ENCODE results near the gene RPP40.
"Not testable (repeated sequence)": the region's sequence is repeated elsewhere in the genome, so short reads cannot be mapped to it uniquely, and the experiment has no call there.

Gene RPP40

GRCh38 chr6:5014072-5014561 lies 10.3 kb upstream of the RPP40 start:
- no peak for DNase-seq (ENCODE audit: low read depth in 2 of 2)

- no peak for DNase-seq (ENCODE audit: low read depth in 2 of 2)
Observed at GRCh38 chr6:5012519-5012918, 8.7 kb upstream of the RPP40 start.

DNA sequence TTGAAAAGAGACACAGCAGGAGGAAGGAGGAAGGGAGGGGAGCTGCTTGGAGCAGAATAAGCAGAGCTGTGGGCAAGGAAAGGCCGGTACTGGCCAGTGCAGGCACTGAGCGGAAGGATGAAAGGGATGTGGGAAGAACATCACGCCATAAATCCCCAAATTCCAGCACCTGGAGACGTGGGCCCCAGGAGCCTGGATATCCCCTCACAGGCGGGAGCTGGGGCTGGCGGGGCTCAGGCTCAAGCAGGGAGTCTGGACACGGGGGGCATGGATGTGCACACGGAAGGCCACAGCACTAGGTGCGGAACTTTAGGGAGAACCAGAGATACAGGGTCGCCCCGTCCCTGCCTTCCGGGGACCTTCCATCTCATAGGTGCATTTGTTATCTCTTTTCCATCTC lies 7.5 kb upstream of the RPP40 start:
- no peak for DNase-seq (ENCODE audit: low read depth in 2 of 2)

- no peak for DNase-seq (ENCODE audit: low read depth in 2 of 2)
Observed at GRCh38 chr6:5007531-5007930, 3.7 kb upstream of the RPP40 start.

DNA sequence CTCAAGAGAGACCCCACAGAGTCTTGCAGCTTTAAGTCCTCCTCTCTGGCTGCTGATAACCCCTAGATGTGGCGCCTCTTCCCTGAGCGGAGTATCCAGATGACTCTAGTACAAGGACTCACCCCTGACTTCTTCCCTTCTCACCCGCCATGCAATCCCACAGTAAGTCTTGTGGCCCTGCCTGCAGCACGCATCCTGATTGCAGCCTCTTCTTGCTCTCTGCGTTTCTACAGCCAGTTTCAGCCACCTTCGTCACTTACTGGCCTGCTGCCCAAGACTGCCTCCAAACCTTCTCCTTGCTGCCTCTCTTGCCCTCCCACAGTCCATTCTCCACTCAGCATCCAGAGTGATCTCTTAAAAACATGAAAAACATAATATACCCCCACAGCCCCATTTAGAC lies 2.4 kb upstream of the RPP40 start:
- no peak for DNase-seq (ENCODE audit: low read depth in 2 of 2)

DNA sequence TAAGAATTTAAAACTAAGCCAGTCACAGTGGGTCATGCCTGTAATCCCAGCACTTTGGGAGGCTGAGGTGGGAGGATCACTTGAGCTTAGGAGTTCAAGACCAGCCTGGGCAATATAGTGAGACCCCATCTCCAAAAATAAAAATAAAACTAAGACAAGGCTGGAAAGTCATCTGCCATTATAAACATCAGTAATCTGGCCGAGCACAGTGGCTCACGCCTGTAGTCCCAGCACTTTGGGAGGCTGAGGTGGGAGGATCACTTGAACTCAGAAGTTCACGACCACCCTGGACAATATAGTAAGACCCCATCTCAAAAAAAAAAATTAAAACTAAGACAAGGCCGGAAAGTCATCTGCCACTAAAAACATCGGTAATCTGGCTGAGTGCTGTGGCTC lies 1.2 kb upstream of the RPP40 start:
- not testable (repeated sequence) for DNase-seq (ENCODE audit: low read depth in 2 of 2)

- DNase-seq (ENCODE audit: low read depth in 2 of 2) = no peak
Observed at GRCh38 chr6:5004373-5005037, 668 bp upstream of the RPP40 start.

GRCh38 chr6:4999586-4999985 lies 4.3 kb downstream of the RPP40 start:
- no peak for DNase-seq (ENCODE audit: low read depth in 2 of 2)

- no peak for DNase-seq (ENCODE audit: low read depth in 2 of 2)
Observed at GRCh38 chr6:4997862-4998261, 6.0 kb downstream of the RPP40 start.

DNA sequence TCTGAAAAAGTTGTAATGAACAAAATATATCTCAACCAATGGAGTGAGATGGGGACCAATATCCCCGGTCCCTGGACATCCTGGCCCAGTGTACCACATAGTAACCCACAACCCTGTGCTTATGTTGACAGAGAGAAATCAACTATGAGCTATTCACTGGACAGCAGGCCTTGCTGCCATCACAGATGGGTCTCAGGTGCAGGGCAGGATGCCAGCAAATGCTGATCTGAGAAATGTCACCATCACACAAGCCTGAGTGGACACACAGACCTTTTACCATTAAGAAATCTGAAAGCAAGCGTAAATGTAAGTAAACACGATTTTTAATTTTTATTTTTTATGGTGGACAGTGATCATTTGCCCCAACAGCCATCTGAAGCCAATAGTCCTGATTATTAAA lies 9.1 kb downstream of the RPP40 start:
- no peak for DNase-seq (ENCODE audit: low read depth in 2 of 2)

DNA sequence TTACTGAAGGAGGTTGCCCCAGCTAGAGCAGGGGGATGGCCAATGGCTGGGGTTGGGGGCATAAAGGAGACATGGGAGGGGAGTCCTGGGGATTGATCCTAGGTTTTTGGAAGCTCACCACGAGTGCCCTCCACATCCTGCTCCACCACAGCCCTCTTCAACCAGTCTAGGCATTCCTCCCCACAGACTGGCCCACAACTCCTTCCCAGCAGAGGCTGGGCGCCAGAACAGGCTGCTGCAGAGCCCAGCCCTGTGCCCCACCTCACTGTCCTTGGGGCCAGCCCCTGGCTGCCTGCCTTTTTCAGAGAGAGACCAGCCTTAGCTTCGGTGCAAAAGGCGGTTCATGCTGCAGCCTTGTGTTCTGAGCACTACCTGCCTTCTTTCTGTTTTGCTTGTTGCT lies 16.4 kb downstream of the RPP40 start:
- DNase-seq (ENCODE audit: low read depth in 2 of 2) = no peak

GRCh38 chr6:4986999-4987398 lies 16.8 kb downstream of the RPP40 start:
- no peak for DNase-seq (ENCODE audit: low read depth in 2 of 2)

- DNase-seq (ENCODE audit: low read depth in 2 of 2) = no peak
Observed at GRCh38 chr6:4983322-4983721, 20.5 kb downstream of the RPP40 start.

GRCh38 chr6:4981761-4982160 lies 22.1 kb downstream of the RPP40 start:
- no peak for DNase-seq (ENCODE audit: low read depth in 2 of 2)

DNA sequence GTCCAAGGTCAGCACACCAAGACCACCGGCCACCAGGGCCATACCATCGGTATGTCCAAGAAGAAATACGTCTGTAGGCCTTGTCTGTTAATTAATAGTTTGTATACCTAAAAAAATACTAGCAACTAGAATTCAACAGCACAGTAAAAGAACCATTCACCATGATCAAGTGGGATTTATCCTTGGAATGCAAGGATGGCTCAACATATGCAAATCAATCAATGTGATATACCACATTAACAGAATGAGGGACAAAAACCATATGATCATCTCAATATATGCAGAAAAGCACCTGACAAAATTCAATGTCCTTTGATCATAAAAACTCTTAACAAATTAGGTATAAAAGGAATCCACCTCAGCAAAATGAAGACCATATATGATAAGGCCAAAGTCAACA lies 24.4 kb downstream of the RPP40 start:
- DNase-seq (ENCODE audit: low read depth in 2 of 2) = no peak

DNA sequence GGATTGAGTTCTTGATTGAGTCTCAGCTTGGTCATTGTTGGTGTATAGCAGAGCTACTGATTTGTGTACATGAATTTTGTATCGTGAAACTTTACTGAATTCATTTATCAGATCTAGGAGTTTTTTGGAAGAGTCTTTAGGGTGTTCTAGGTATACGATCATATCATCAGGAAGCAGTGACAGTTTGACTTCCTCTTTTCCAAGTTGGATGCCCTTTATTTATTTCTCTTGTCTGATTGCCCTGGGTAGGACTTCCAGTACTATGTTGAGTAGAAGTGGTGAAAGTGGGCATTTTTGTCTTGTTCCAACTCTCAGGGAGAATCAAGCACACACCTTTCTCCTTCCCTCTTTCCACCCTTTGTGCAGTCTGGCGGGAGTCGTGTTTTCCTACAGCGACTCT lies 26.4 kb downstream of the RPP40 start:
- DNase-seq (ENCODE audit: low read depth in 2 of 2) = no peak

DNA sequence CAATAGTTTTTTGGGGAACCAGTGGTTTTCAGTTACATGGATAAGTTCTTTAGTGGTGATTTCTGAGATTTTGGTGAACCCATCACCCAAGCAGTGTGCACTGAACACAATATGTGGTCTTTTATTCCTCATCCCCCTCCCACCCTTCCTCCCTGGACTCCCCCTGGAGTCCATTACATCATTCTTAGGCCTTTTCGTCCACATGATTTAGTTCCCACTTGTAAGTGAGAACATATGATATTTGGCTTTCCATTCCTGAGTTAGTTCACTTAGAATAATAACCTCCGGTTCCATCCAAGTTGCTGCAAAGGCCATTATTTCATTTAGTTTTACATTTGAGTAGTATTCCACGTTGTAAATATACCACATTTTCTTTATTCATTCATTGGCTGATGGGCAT lies 28.3 kb downstream of the RPP40 start:
- DNase-seq (ENCODE audit: low read depth in 2 of 2) = no peak

GRCh38 chr6:4974962-4975361 lies 28.9 kb downstream of the RPP40 start:
- no peak for DNase-seq (ENCODE audit: low read depth in 2 of 2)

DNA sequence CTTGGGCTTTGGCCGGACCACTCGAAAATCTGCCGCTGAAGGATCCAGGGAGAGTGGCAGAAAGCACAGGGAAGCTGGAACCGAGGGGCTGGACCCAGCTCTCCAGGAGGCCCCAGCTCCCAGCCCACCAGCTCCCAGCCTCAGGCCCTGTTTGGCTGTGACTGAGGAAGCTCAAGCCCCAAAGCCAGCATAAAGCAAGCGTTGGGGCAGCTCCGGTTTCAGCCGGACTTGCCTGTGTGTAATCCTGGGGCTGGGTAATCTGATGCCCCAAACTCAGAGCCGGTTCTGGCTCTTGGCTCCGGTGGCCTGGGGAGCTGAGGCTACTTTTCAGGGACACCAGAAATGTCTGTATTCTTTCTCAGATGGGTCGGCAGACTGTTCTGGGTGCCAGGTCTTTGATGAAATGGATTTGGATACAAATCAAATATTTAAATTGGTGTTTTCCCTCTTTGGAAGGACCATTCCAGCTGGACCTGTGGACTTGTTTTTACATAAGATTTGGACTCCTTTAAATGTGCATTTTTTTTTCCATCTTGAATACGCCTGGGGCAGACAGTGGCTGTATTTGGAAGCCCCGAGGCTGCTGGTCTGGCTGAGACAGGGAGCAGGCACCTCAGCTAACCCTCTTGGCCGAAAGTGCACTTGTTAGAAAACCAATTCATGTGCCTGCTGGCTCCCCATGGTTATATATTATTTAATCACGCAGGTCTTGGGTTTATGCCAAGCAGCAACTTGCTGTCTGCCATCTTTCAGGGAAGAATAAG lies 29.7 kb downstream of the RPP40 start:
- DNase-seq (ENCODE audit: low read depth in 2 of 2) = no peak

- DNase-seq (ENCODE audit: low read depth in 2 of 2) = no peak
Observed at GRCh38 chr6:4973415-4973814, 30.4 kb downstream of the RPP40 start.

DNA sequence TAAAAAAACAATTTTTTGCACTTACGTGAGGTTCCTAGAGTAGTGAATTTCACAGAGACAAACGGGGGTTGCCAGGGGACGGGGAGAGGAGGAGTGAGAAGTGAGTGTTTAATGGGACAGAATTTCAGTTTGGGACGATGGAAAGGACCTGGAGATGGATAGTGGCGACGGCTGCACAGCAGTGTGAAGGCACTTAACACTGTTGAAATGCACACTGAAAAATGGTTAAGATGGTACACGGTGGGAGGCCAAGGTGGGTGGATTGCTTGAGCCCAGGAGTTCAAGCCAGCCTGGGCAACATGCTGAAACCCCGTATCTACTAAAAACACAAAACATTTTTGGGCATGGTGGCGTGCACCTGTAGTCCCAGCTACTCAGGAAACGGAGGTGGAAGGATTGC lies 31.4 kb downstream of the RPP40 start:
- DNase-seq (ENCODE audit: low read depth in 2 of 2) = no peak

- DNase-seq (ENCODE audit: low read depth in 2 of 2) = no peak
Observed at GRCh38 chr6:4971851-4972250, 32.0 kb downstream of the RPP40 start.

- no peak for DNase-seq (ENCODE audit: low read depth in 2 of 2)
Observed at GRCh38 chr6:4970739-4971395, 33.0 kb downstream of the RPP40 start.

Data from stimulated activated CD8-positive, alpha-beta memory T cell treated with anti-CD3 and anti-CD28 coated beads, Interleukin-7, amount 100 ng/mL, for 4 hours (primary cell).